Stomach (tissue), 4 donors: ENCODE data around the gene NCK2.

ENCODE experiments used
- POLR2AphosphoS5 ChIP-seq, 3 donors: sonication (generic); formaldehyde crosslinking; IDR thresholded peaks; one replicate each; pipeline ENCODE4 v1.6.1; 2016; ENCODE audit warnings: antibody characterized with exemption in 3 of 3
- TF ChIP-seq, protein P1 (sequence below), 7 experiments: fragments of 450-650 bp in 4 of 7; fragments of 200-600 bp in 3 of 7; sonication (generic) in 3 of 7; IDR thresholded peaks; one replicate each; pipeline ENCODE4 v1.5.1; 2016 to 2019; ENCODE audit warnings: antibody characterized with exemption in 7 of 7, control low read depth in 2 of 7, mild to moderate bottlenecking in 1 of 7

DNA sequence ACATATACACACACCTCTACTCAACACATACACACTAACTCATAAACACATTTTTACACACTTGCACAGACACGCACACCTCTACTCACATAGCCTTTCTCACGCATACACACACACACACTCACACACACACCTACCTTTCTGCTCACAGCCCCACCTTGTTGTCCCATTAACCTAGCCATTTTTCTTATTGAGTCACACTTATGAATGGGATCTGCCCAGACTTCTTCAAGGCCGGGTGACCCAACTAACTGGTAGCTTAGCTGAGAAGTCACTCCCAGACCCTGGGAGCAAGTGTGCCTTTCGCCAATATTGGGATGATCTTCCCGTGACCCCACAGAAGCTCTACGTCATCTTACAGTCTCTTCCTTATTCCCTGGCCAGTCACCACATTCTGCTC is 192.2 kb downstream of the NCK2 start:
- TF ChIP-seq, protein P1, sequence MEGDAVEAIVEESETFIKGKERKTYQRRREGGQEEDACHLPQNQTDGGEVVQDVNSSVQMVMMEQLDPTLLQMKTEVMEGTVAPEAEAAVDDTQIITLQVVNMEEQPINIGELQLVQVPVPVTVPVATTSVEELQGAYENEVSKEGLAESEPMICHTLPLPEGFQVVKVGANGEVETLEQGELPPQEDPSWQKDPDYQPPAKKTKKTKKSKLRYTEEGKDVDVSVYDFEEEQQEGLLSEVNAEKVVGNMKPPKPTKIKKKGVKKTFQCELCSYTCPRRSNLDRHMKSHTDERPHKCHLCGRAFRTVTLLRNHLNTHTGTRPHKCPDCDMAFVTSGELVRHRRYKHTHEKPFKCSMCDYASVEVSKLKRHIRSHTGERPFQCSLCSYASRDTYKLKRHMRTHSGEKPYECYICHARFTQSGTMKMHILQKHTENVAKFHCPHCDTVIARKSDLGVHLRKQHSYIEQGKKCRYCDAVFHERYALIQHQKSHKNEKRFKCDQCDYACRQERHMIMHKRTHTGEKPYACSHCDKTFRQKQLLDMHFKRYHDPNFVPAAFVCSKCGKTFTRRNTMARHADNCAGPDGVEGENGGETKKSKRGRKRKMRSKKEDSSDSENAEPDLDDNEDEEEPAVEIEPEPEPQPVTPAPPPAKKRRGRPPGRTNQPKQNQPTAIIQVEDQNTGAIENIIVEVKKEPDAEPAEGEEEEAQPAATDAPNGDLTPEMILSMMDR (IDR thresholded peaks at IDR 0.05) = no peak
- no peak for TF ChIP-seq POLR2AphosphoS5 (IDR thresholded peaks at IDR 0.05)
